KG1 (cell line): ENCODE measurements around the gene ARHGEF25.
"Not testable (repeated sequence)": the region's sequence is repeated elsewhere in the genome, so short reads cannot be mapped to it uniquely, and the experiment has no call there.

Experiments
- DNase-seq: peaks from one replicate; lab custom pipeline; 2025; lab: John Stamatoyannopoulos, UW

The ARHGEF25 gene

GRCh38 chr12:57611108-57611826 is at the start of gene ARHGEF25:
ARHGEF25 (plus strand) TSS chr12:57611435; CDS start chr12:57611895, 460 bp downstream.
- DNase-seq, result no peak

GRCh38 chr12:57563358-57563757 is 47.9 kb upstream of the ARHGEF25 start:
- no peak for DNase-seq

GRCh38 chr12:57564178-57564740 is 47.0 kb upstream of the ARHGEF25 start:
- DNase-seq, result no peak

- no peak for DNase-seq
These were observed 42.4 kb upstream of the ARHGEF25 start for GRCh38 chr12:57568838-57569237.

- no peak for DNase-seq
These were observed 41.4 kb upstream of the ARHGEF25 start for GRCh38 chr12:57569858-57570257.

GRCh38 chr12:57570438-57570837 is 40.8 kb upstream of the ARHGEF25 start:
- not testable (repeated sequence) for DNase-seq

GRCh38 chr12:57571926-57572762 is 39.1 kb upstream of the ARHGEF25 start:
- DNase-seq, result no peak

- no peak for DNase-seq
These were observed 36.4 kb upstream of the ARHGEF25 start for GRCh38 chr12:57574795-57575194.

- DNase-seq, result no peak
These were observed 35.2 kb upstream of the ARHGEF25 start for GRCh38 chr12:57575771-57576612.

- no peak for DNase-seq
These were observed 34.5 kb upstream of the ARHGEF25 start for GRCh38 chr12:57576613-57577160.

GRCh38 chr12:57577981-57578758 is 33.1 kb upstream of the ARHGEF25 start:
- DNase-seq, result no peak

- DNase-seq, result no peak
These were observed 32.2 kb upstream of the ARHGEF25 start for GRCh38 chr12:57579011-57579410.

- no peak for DNase-seq
These were observed 31.4 kb upstream of the ARHGEF25 start for GRCh38 chr12:57579677-57580465.

GRCh38 chr12:57580466-57580795 is 30.8 kb upstream of the ARHGEF25 start:
- DNase-seq, result no peak

- DNase-seq, result no peak
These were observed 29.4 kb upstream of the ARHGEF25 start for GRCh38 chr12:57581802-57582201.

GRCh38 chr12:57582440-57582839 is 28.8 kb upstream of the ARHGEF25 start:
- DNase-seq, result no peak

GRCh38 chr12:57583008-57583831 is 28.0 kb upstream of the ARHGEF25 start:
- no peak for DNase-seq

- DNase-seq, result no peak
These were observed 27.2 kb upstream of the ARHGEF25 start for GRCh38 chr12:57584050-57584449.

- DNase-seq, result no peak
These were observed 26.5 kb upstream of the ARHGEF25 start for GRCh38 chr12:57584690-57585089.
